HG02763 (cell line): ENCODE results near the gene ASIC5.

Source experiments
- ATAC-seq: cut with Tn5 transposase; IDR thresholded peaks from one replicate; pipeline ENCODE4 v1.9.1; 2021; ENCODE audit warnings: mild to moderate bottlenecking, moderate library complexity; ENCODE audit not compliant: unreplicated experiment

Gene ASIC5

DNA sequence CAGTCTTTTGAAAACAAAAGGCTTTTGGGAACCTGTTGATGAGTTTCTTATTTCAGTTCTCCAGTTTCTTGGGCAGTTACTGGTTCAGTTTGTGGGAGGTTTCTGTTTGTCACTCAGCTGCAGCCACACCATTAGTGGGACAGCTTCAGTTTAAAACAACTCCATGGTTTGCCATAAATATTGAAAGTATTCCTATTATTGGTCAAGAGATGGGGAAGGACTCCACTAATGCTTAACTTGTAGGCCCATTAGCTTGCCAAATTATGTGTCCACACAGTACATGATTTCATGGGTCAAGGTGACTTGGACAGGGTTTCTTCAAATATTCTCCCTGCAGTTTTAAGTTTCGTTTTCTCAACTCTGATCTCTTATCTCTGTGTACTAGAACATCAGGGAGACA, 15.5 kb upstream of the ASIC5 start:
- ATAC-seq = peak; percentile 71

DNA sequence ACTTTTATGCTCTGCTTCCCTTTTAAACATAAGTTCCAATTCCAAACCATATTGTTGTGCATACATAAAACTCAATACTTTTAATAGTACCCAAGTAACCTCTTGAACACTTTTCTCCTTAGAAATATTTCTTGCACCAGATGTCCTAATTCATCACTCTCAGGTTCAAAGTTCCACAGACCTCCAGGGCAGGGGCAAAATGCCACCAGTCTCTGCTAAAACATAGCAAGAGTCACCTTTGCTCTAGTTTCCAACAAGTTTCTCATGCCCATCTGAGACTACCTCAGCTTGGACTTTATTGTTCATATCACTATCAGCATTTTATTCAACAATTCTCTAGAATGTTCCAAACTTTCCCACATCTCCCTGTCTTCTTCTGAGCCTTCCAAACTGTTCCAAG, 13.7 kb upstream of the ASIC5 start:
- no peak for ATAC-seq

DNA sequence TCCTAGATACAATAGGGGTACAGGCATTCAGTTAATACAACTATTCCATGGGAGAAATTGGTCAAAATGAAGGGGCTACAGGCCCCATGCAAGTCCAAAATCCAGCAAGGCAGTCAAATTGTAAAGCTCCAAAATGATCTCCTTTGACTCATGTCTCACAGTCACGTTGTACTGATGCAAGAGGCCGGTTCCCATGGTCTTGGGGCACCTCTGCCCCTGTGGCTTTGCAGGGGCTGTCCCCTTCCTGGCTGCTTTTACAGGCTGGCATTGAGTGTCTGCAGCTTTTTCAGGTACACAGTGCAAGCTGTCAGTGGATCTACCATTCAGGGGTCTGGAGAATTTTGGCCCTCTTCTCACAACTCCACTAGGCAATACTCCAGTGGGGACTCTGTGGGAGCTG, 12.5 kb upstream of the ASIC5 start:
- ATAC-seq = no peak

DNA sequence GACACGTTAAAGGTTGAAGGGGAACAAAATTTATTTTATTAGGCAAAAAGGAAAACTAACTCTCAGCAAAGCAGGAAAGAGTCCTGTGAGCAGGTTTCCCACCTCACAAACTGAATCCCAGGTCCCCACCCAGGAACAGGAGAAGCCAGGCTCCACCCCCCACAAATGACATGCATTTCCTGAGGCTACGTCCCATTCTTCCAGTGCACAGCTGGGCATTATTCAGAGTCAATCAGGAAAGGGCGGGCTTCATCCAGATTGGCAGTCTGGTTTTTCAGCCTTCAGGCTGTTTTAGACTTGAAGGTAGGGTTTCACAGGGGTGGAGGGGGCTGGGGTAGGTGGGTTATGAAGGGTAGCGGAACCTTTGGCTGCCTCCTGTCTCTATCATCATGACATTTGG, 11.9 kb upstream of the ASIC5 start:
- ATAC-seq = no peak

DNA sequence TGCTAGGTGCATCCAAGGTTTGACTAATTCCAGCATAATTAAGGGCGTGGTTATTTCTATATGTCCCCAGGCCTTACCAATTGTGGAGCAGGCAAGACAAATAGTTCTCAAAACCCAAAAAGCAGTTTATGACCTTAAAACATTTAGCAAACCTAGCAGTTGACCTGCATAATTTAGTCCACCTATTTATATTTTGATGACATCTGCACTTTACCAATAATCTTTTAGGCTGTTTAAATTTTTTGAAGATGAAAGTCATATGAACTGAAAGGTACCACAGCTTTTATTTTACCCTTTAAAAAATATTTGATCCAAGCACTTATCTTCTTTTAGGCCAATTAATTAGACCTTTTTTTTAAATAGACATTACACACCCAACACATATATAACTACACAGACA, 9.8 kb upstream of the ASIC5 start:
- ATAC-seq = no peak

DNA sequence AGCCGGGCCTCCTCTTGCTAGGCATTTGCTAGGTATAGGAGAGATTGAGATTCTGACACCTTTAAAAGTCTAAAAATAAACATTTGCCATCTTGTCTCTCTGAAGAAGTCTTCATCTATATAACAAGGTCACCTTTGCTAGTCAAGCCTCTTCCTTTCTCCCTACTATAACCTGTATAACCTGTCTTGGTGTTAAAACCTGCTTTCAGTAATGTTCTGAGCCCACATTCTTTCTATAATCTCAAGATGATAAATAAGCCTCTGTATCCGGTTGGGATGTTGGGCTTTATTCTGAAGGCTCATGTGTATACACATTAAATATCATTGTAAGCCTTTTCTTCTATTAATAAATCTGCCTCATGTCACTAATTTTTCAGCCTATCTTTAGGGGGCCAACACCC, 10.2 kb downstream of the ASIC5 start:
- no peak for ATAC-seq

DNA sequence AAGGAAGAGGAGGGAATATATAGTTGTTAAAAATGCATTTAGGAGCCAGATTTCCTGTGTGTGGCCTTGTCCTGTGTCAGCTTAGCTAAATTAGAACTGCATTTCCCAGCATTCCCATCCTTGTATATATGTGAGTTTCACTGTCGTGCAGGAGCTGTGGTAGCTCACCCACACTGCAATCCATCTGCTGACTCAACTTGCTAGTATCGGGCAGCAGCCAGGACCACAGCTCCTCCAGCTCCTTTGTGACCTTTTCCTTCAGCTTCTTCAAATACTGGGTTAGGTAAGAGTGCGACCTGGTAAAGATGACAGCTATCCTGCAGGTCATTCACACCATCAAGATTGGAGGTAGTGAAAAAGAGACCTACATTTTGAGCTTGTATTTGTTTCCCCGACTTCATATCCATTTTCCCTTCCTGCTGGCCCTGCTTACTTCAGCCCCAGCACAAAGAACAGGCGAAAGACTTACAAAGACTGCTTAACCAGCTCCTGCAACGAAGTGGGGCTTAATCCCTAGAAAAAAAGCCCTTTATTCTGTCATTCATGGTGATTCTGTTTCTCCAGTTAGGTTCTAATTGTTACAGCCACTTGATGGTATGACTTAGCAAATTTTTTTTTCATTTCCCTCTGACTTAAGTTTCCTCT, 11.4 kb downstream of the ASIC5 start:
- ATAC-seq = no peak

DNA sequence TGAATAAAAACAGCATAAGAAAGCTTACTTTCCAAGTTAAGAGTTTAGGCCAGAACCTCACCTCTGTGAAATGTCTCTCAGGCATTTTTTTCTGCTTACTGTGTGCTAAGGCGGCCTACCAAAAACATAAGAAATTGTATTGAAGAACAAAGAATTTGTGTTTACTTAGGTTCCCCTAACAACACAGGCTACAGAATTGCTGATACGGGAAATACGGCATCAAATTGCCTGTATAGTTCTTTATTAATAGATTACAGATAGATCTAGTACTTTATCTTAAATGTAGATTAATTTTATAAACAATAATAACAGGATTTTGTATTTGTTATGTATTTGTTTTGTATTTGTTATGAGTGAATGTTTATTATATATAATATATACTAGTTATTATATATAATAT, 12.9 kb downstream of the ASIC5 start:
- ATAC-seq = no peak

DNA sequence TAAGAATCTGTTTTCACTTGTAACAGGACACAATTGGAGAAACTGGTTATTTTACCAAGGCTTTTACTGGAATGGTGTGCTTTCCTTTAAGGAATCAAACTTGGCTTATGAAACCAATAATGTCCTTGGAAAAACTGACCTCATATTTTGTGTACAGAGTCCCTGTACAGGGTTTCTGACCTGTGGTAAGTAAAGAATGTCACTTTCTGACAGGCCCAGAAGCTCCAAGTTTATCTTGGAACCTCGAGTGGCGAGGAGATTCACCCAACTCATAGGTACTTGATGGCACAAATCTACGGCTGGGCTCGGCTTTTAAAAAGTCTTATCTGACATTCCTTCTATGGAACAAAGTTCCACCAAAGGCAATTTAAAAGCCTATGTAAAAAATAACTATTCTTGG, 17.0 kb downstream of the ASIC5 start:
- ATAC-seq = no peak

DNA sequence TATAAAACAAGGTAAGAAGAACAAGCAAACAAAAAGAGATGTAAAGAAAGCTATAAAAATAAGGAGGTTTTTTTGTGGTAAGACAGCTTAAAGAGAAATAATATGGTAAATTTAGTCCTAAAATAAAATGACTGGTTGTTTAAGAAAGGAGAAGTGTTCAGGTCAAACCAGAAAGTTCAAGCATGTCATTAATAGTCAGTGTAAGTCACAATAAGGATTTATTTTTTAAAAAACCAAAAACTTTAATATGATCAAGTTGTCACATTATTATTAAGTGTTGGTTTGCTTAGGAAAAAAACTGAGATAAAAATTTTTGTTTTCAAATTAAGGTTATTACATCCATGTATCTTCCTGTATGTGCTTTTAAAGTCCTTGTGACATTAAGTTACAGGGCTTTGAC, 19.1 kb downstream of the ASIC5 start:
- ATAC-seq = no peak

DNA sequence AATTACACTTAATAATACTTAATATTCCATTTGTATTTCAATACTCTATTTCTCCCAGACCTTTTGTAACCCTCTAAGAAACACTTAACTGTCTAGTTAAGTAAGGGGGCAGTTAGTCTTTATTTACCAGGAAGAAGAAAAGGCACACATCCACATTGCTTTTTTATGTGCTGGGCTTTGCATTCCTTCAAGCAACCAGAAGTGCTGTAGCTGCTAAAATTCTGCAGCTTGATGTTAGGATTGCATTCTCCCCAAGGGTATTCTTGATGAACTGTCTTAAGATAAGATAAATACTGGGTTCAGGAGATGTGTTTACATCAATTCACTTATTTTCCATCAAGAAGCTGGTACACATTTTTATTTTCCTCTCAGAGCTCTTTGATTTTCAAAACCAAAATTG, 24.0 kb downstream of the ASIC5 start:
- no peak for ATAC-seq

DNA sequence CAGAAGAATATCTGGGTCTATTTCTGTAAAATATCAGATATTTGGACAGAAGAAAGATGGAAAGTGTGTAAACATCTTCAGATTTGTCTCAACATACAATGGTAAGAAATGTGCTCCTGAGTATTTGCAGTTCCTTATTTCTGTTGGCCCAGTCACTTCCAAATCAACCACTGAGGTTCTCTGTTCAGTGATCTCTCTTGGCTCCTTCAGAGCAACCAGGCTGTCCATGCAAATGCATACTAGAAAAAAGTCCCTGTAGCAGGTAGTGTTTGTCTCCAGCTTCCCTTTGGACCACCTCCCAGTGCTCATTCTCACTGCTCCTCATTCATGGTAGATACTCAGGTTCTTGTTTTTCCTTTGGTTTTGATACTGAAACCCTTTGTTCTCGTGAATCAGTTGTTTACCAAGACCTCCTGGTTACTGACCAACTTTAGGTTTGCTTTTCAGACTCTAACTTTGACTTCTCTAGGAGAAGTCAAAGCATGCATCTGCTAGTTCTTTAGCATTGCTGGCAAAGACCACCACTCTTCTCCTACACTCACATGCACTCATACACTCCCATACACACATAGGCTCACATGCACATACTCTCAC, 28.8 kb downstream of the ASIC5 start:
- no peak for ATAC-seq

DNA sequence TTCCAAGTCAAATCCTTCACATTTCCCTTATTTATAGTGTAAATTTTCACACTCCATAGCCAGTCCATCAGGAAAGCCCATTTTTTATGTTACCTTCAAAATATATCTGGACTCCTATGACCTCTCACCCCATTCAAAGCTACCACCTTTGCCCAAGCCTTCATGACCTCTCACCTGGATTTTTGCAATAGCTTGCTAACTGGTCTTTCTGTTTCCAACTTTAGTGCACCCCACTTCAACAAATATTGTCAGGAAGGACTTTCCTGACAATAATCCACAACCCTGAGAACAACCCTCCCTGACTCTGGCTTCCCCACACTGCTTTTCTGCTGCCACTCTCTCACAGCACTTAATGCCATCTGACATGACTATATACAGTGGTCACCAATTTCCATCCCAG, 33.4 kb downstream of the ASIC5 start:
- ATAC-seq = no peak

DNA sequence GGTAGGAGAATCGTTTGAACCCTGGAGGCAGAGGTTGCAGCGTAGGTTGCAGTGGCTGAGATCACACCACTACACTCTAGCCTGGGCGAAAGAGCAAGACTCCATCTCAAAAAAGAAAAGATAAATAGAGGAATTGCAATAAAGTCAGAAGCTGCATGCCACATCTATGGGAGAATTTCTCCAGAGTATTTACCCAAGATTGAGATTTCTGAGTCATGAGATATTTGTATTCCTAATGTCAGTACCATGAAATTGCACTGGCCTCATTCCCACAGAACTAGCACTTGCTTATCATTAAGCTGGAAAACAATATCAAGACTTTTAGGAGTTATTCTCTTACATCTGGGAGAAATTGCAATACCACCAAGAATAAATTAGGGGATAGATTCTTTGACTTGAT, 37.4 kb downstream of the ASIC5 start:
- ATAC-seq = no peak

DNA sequence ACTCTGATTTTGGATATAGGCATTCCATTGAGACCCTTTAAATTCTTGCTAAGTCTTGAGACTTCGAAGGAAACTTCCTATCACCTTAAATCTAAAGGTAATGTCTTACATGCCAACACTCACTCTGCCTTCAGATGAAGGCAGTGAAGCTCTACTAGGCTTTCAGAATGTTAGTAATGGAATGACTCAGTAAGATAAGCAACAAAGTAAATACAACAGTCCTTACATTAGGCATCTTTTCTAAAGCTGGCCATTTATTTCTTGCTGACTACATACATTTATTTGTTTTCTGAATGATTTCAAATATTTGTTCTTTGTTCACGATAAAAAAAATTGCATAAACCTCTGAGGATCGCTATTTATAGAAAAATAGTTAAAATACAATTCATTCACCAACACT, 43.5 kb downstream of the ASIC5 start:
- ATAC-seq = no peak

DNA sequence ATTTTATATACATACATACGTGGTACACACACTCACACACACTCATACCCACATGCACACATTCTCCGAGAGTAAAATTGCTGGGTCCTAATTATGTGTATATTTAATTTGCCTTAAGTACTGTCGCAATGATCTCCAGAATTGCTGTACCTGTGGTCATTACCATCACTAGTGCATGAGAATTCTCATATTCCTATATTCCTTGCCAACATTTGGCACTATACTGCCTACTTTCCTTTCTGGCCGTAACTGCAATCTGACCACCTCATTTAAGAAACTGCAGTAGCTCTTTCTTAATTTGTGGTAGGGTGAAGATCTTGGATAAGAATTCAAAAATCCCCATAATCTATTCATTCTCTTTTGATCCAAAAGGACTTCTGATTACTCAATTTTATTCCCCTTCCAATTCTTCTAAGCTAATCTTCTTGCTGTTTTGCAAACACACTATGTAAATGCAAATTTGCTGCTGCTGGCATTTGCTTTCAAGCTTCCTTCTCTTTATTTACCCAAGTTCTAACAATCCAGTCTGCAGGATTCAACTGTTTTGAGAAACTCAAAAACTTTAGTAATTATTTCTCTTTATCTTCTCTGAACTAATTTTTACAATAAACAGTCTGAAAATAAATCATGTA, 45.1 kb downstream of the ASIC5 start:
- ATAC-seq = no peak

DNA sequence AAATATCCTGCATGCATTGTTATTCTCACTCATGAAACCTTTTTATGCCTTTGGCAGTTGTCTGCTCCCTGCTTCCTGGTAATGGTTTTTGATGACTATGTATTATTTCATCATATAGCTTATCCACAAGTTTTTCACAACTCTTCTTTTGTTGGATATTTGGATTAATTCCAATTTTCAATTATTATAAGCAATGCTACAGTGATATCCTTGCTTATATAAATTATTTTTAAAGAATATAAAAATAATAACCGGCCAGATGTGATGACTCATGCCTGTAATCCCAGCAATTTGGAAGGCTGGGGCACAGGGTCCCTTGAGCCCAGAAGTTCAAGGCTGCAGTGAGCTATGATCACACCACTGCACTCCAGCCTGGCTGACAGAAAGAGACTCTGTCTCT, 47.0 kb downstream of the ASIC5 start:
- no peak for ATAC-seq

DNA sequence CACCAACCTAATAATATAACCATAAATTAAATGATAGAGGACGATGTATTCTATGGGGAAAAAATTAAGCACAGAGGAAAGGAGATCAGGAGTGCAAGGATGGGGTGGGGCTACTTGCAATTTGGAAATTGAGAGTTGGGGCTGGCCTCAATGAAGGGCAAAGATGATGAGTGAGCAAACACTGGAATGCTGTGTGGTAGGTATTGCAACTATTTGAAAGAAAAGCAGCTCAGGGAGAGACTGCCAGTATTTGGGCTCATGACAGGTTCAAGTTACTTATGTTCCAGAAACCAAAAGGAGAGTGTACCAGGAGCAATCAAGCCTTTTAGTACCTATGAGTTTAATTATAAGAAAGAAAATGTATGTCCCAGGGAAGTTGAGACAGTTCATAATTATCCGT, 47.4 kb downstream of the ASIC5 start:
- no peak for ATAC-seq

DNA sequence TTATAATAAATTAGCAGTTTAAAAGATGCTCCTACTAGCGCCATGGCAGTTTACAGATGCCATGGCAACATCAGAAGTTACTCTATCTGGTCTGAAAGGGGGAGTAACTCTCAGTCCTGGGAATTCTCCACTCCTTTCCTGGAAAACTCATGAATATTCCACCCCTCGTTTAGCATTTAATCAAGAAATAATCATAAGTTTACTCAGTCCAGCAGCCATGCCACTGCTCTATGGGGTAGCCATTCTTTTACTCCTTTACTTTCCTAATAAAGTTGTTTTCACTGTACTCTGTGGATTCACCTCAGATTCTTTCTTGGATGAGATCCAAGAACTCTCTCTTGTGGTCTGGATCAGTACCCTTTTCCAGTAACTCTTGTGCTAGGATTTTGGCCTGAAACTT, 55.0 kb downstream of the ASIC5 start:
- ATAC-seq = no peak

DNA sequence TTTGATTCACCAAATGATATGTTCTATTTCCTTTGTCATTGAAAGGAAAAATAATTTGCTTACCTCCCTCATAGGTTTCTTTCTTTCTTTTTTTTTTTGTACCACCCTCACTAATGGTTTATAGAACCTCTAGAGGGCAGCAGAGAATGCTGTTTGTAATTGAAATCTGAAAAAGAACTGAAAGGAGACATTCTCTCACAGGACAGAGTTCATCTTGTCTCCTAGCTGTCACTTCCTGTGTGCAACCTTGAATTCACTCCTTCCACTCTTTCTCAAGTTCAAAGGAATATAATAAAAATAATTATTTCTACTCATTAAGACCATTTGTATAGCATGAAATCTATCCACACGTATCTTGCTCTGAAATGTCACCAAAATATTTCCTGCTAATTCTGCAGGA, 56.2 kb downstream of the ASIC5 start:
- ATAC-seq = peak; percentile 97

DNA sequence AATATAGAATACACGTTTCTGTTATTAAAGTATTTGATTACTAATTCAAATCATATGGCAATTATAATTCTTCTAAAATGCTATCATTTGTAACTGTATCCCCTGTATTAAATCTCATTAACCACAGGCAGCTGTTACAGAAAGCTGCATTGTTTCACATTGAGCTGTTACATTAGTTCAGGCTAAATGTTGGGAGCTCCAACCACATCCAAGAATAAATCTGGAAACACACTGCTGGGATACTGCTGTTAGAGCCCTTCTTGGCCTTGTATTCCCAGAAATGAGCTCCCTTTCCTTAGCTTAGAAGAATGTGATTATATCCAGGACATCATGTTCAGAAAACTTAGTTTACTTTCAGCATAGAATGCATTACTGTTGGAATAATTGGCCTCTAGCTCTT, 59.1 kb downstream of the ASIC5 start:
- no peak for ATAC-seq

DNA sequence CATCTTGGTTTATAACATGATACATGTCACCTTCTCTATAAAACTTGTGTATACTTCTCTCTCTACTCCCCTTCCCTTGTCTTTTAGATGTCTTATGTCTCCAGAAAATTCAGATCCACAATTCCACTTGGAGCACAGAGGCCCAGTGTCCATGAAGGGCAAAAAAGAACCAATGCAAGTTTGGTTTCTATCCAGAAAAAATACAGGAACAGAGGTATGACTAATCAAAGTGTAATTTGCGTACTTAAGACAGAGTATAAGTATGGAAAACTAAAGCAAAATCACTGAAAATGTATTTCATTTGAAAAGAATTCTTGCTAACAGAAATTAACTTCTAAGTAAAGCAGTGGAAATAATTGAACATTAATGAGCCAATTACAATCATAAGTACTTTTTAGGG, 61.1 kb downstream of the ASIC5 start:
- no peak for ATAC-seq
